ENCODE data around the gene PAK4. TPM values are rescaled to one million over a fixed set of nuclear protein-coding genes. Genes with fewer than 3 reads are reported as not detected.

Gene PAK4
- total RNA-seq = 10 to 100 TPM in 3 of 5 donors, 1 to 10 TPM in 2; 8.6 to 16.8 (median 12.9) TPM
- 4.7 TPM for total RNA-seq (2013)
- 5.2 to 18.1 (median 12.5) reads per million in 29 experiments for total RNA-seq

- H3K9me3 Mint-ChIP-seq = no peaks in the 10 kb centered on the region
- peaks cover 39 to 61% (median 48%) of the 10 kb centered on the region in 3 donors for H3K4me1 Mint-ChIP-seq
These were observed at the start of gene PAK4 for GRCh38 chr19:39125554-39126311. PAK4 (plus strand) TSS chr19:39125786; CDS start chr19:39169554, 43,768 bp downstream.

GRCh38 chr19:39077323-39077722 is 48.3 kb upstream of the PAK4 start:
- Histone ChIP-seq H3K36me3 (ENCODE audit: control insufficient read depth in 2 of 2, extremely low read depth in 1 of 2, insufficient read depth in 1 of 2, low read length in 1 of 2) (no peaks in the 10 kb centered on the region), H3K4me3 (ENCODE audit: control insufficient read depth in 1 of 2, extremely low read depth in 1 of 2, low read length in 1 of 2) (no peak overlapping the region), H3K9me3 (no peaks in the 10 kb centered on the region), H3K27me3 (replicated peaks in 1 of 2; ENCODE audit: control insufficient read depth in 2 of 2, extremely low read depth in 1 of 2, insufficient read depth in 2 of 2, low read length in 1 of 2) (peaks cover 2 to 12% of the 10 kb centered on the region in 2 experiments), H3K27ac (ENCODE audit: low read length) (no peak overlapping the region), H3K4me1 (ENCODE audit: control insufficient read depth in 1 of 2, extremely low read depth in 1 of 2, insufficient read depth in 2 of 2, low read length in 2 of 2) (peaks cover 2 to 27% of the 10 kb centered on the region in 2 experiments)
- no peaks in the 10 kb centered on the region for H3K36me3 Mint-ChIP-seq
- H3K27me3 Mint-ChIP-seq = peaks cover 13 to 21% of the 10 kb centered on the region in 2 donors
- ChIA-PET CTCF (no interaction called here), POLR2A (no interaction called here)
- DNase-seq (no peak), ATAC-seq (replicated peaks in 1 of 4) (no peak)
- peaks cover 16 to 27% (median 25%) of the 10 kb centered on the region in 3 donors for H3K4me1 Mint-ChIP-seq
- 92% methylated on average over 8 of the region's 11 CpGs for WGBS (ENCODE audit: insufficient coverage)
- H3K27ac Mint-ChIP-seq = no peak overlapping the region
- H3K9me3 Mint-ChIP-seq = no peaks in the 10 kb centered on the region
- no peak overlapping the region for H3K4me3 Mint-ChIP-seq

More at GRCh38 chr19:39125554-39126311, at the start of gene PAK4:
- Histone ChIP-seq H3K4me3 (ENCODE audit: control insufficient read depth in 1 of 2, extremely low read depth in 1 of 2, low read length in 1 of 2) (peak within 1 kb of the TSS; percentile 55 to 76), H3K27ac (ENCODE audit: low read length) (peak within 1 kb of the TSS; percentile 90), H3K27me3 (replicated peaks in 1 of 2; ENCODE audit: control insufficient read depth in 2 of 2, extremely low read depth in 1 of 2, insufficient read depth in 2 of 2, low read length in 1 of 2) (peaks cover 0 to 4% of the 10 kb centered on the region in 2 experiments), H3K9me3 (no peaks in the 10 kb centered on the region), H3K36me3 (ENCODE audit: control insufficient read depth in 2 of 2, extremely low read depth in 1 of 2, insufficient read depth in 1 of 2, low read length in 1 of 2) (no peaks in the 10 kb centered on the region), H3K4me1 (ENCODE audit: control insufficient read depth in 1 of 2, extremely low read depth in 1 of 2, insufficient read depth in 2 of 2, low read length in 2 of 2) (peaks cover 2 to 31% of the 10 kb centered on the region in 2 experiments)
- Mint-ChIP-seq H3K27ac (peak within 1 kb of the TSS; percentile 95 to 96), H3K36me3 (no peaks in the 10 kb centered on the region), H3K4me3 (peak within 1 kb of the TSS; percentile 92 to 96 (median 94)), H3K27me3 (peaks cover 0 to 6% of the 10 kb centered on the region in 2 donors)
- 2% methylated on average over 55 of the region's 64 CpGs for WGBS (ENCODE audit: insufficient coverage)
- CTCF ChIA-PET = no interaction called here
- DNase-seq (peak; percentile 86 to 97 (median 93)), ATAC-seq (replicated peaks in 1 of 4) (peak; percentile 94 to 99 (median 98))
- POLR2A ChIA-PET = no interaction called here

DNA sequence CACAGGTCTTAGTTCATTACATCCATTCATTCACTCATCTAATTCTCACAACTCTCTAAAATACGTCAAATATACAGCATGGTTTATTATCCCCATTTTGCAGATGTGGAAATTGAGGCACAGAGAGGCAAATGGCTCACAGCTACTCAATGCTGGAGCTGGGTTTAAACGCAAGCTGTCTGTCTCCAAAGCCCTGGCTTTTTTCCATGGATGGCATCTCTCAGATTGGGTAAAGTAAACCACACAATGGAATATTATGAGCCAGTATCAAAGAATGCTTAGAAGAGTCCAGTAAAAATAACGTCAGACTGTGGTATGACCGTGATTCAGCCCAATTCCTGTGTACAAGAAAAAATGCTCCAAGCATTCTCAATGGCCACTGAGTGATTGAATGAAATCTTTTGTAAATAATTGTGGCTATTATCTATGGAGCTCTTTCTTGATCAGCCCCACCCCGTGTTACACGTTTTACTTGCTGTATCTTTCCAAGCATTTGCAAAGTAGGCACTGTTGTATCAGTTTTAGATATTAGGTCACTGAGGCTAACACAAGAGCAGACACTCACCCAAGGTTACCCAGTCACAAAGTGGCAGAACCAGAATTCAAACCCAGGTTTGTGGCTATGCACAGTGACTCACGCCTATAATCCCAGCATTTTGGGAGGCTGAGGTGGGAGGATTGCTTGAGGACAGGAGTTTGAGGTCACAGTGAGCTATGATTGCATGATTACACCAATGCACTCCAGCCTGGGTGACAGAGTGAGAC is 47.0 kb upstream of the PAK4 start:
- Mint-ChIP-seq H3K9me3 (no peaks in the 10 kb centered on the region), H3K36me3 (no peaks in the 10 kb centered on the region), H3K4me1 (peaks cover 17 to 27% (median 23%) of the 10 kb centered on the region in 3 donors), H3K27me3 (peaks cover 25 to 33% of the 10 kb centered on the region in 2 donors), H3K27ac (no peak overlapping the region), H3K4me3 (no peak overlapping the region)
- ATAC-seq (replicated peaks in 1 of 4) (no peak), DNase-seq (no peak)
- ChIA-PET CTCF (interaction anchor here in 1 of 2 donors (0.7 kb wide), 1 partner anchor 982 kb away, joined by 3 read pairs; no protein-coding TSS in a partner anchor), POLR2A (interaction anchor here in 1 of 2 donors (0.5 to 0.6 kb wide), 2 partner anchors 265 to 451 kb away, joined by 4 to 5 read pairs; no protein-coding TSS in a partner anchor)
- H3K27ac ChIP-seq (ENCODE audit: low read length) = no peak overlapping the region
- H3K27me3 ChIP-seq (replicated peaks in 1 of 2; ENCODE audit: control insufficient read depth in 2 of 2, extremely low read depth in 1 of 2, insufficient read depth in 2 of 2, low read length in 1 of 2) = peaks cover 2 to 21% of the 10 kb centered on the region in 2 experiments
- no peaks in the 10 kb centered on the region for H3K9me3 ChIP-seq
- 77% methylated on average over 3 of the region's 7 CpGs for WGBS (ENCODE audit: insufficient coverage)
- H3K36me3 ChIP-seq (ENCODE audit: control insufficient read depth in 2 of 2, extremely low read depth in 1 of 2, insufficient read depth in 1 of 2, low read length in 1 of 2) = no peaks in the 10 kb centered on the region
- H3K4me1 ChIP-seq (ENCODE audit: control insufficient read depth in 1 of 2, extremely low read depth in 1 of 2, insufficient read depth in 2 of 2, low read length in 2 of 2) = peaks cover 0 to 21% of the 10 kb centered on the region in 2 experiments
- H3K4me3 ChIP-seq (ENCODE audit: control insufficient read depth in 1 of 2, extremely low read depth in 1 of 2, low read length in 1 of 2) = no peak overlapping the region

DNA sequence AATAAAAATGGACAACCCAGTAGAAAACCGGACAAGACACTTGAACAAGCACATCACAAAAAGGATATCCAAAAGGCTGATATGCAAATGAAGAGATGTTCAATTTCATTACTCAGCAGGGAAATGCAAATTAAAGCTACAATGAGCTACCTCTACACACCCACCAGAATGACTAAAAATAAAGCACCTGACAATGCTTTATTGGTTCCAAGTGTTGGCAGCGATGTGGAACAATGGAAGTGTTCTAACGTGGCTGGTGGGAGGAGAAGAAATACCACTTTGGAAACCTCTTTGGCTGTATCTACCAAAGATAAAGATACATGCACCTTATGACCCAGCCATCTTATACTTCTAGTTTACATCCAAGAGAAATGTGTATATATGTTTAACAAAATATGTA is 45.2 kb upstream of the PAK4 start:
- POLR2A ChIA-PET = interaction anchor here in 1 of 2 donors (0.6 kb wide), 1 partner anchor 731 kb away, joined by 5 read pairs; no protein-coding TSS in a partner anchor
- ATAC-seq (replicated peaks in 1 of 4) = no peak
- Mint-ChIP-seq H3K4me1 (peaks cover 14 to 20% (median 20%) of the 10 kb centered on the region in 3 donors), H3K36me3 (no peaks in the 10 kb centered on the region), H3K9me3 (no peaks in the 10 kb centered on the region), H3K4me3 (no peak overlapping the region), H3K27me3 (peaks cover 39 to 47% of the 10 kb centered on the region in 2 donors), H3K27ac (no peak overlapping the region)
- CTCF ChIA-PET = interaction anchor here in 1 of 2 donors (0.6 kb wide), 1 partner anchor 10 kb away, joined by 6 read pairs; no protein-coding TSS in a partner anchor
- Histone ChIP-seq H3K4me1 (ENCODE audit: control insufficient read depth in 1 of 2, extremely low read depth in 1 of 2, insufficient read depth in 2 of 2, low read length in 2 of 2) (peaks cover 0 to 17% of the 10 kb centered on the region in 2 experiments), H3K27ac (ENCODE audit: low read length) (no peak overlapping the region), H3K9me3 (no peaks in the 10 kb centered on the region), H3K27me3 (replicated peaks in 1 of 2; ENCODE audit: control insufficient read depth in 2 of 2, extremely low read depth in 1 of 2, insufficient read depth in 2 of 2, low read length in 1 of 2) (peaks cover 11 to 37% of the 10 kb centered on the region in 2 experiments), H3K36me3 (ENCODE audit: control insufficient read depth in 2 of 2, extremely low read depth in 1 of 2, insufficient read depth in 1 of 2, low read length in 1 of 2) (no peaks in the 10 kb centered on the region), H3K4me3 (ENCODE audit: control insufficient read depth in 1 of 2, extremely low read depth in 1 of 2, low read length in 1 of 2) (no peak overlapping the region)
- no peak for DNase-seq
- no CpG with 5 or more reads among the region's 3 CpGs for WGBS (ENCODE audit: insufficient coverage)

GRCh38 chr19:39082167-39082566 is 43.4 kb upstream of the PAK4 start:
- Histone ChIP-seq H3K4me1 (ENCODE audit: control insufficient read depth in 1 of 2, extremely low read depth in 1 of 2, insufficient read depth in 2 of 2, low read length in 2 of 2) (peaks cover 0 to 17% of the 10 kb centered on the region in 2 experiments), H3K9me3 (no peaks in the 10 kb centered on the region), H3K4me3 (ENCODE audit: control insufficient read depth in 1 of 2, extremely low read depth in 1 of 2, low read length in 1 of 2) (no peak overlapping the region), H3K27me3 (replicated peaks in 1 of 2; ENCODE audit: control insufficient read depth in 2 of 2, extremely low read depth in 1 of 2, insufficient read depth in 2 of 2, low read length in 1 of 2) (peaks cover 17 to 38% of the 10 kb centered on the region in 2 experiments), H3K36me3 (ENCODE audit: control insufficient read depth in 2 of 2, extremely low read depth in 1 of 2, insufficient read depth in 1 of 2, low read length in 1 of 2) (no peaks in the 10 kb centered on the region), H3K27ac (ENCODE audit: low read length) (no peak overlapping the region)
- Mint-ChIP-seq H3K27me3 (peaks cover 45 to 49% of the 10 kb centered on the region in 2 donors), H3K4me1 (peaks cover 14 to 18% (median 17%) of the 10 kb centered on the region in 3 donors), H3K27ac (no peak overlapping the region), H3K4me3 (no peak overlapping the region), H3K36me3 (no peaks in the 10 kb centered on the region), H3K9me3 (no peaks in the 10 kb centered on the region)
- CTCF ChIA-PET = no interaction called here
- DNase-seq (no peak), ATAC-seq (replicated peaks in 1 of 4) (no peak)
- no CpG with 5 or more reads among the region's 7 CpGs for WGBS (ENCODE audit: insufficient coverage)
- POLR2A ChIA-PET = no interaction called here
